Posterior vena cava (tissue), 2 donors: ENCODE data around the gene ZBTB16. TPM values are rescaled to one million over a fixed set of nuclear protein-coding genes. Genes with fewer than 3 reads are reported as not detected.

ENCODE experiments used
- total RNA-seq, 2 donors: library from RNA; stranded (reverse); fragmentation: NEBNext Ultra II Directional; extraction: Animal tissue kit (Norgen Biotek cat#: 25700); gene quantifications; one replicate each; pipeline ENCODE4 v1.2.1, GENCODE V29; 2021
- donor health status: DM: yes; HTN: yes; CAD: no.
- donor health status: DM: yes; HTN: yes; CAD: no.

ZBTB16 gene
- total RNA-seq, 2 donors from 2014 or later, result 188 to 208 TPM

Other genes starting within 250 kb of the ZBTB16 start
- 10 to 100 TPM; 14.2 to 23.1 TPM for gene USP28, start 184.1 kb upstream of the ZBTB16 start, total RNA-seq
- gene HTR3B, start 154.9 kb upstream of the ZBTB16 start, total RNA-seq, result not detected
- not detected for gene HTR3A, start 84.6 kb upstream of the ZBTB16 start, total RNA-seq
- gene NNMT, start 236.7 kb downstream of the ZBTB16 start, total RNA-seq, result 100 to 1,000 TPM; 631 to 647 TPM